GM12801 (cell line): ENCODE data around the gene MAN1B1.

ENCODE experiments used
- CTCF ChIP-seq: IDR thresholded peaks from one replicate; pipeline ENCODE4 v1.5.1; 2011; ENCODE audit warnings: control low read depth; ENCODE audit not compliant: insufficient read length; ENCODE audit errors: extremely low read depth

The MAN1B1 gene

DNA sequence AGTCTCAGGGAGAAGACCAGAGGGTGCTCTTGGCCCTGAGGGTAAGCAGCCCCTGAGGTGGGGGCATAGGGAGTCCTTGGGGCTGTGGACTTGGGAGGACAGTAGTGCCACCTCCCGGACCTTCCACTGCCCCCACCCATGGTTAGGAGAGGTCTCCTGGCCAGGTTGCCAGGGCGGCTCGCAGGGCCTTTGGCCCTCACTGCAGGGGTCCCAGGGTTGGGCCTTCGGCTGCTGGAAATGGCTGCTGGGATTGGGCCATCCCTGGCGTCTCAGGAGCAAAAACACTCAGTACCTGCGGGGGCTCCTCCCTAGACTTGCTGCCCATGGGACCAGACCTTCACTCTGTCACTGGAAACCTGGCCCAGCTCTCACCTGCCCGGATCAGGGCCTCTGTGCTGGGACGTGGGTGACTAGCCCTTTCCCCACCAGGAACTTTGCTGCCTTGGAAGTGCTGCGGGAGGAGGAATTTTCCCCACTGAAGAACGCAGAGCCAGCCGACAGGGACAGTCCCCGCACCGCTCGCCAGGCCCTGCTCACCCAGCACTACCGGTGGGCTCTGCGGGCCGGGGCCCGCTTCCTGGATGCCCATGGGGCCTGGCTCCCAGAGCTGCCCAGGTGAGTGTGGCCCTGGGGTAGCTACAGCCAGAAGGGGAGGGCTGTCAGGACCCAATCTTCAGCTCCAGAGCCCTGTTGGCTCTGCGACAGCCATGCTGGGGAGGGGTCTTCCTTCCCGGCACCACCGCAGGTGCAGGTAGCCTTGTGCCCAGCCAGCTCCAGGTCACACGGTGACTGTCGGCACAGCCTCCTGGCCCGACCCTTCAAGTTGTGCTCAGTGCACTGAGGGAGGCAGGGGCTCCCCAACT is 6.3 kb upstream of the MAN1B1 start:
- no peak for TF ChIP-seq CTCF

DNA sequence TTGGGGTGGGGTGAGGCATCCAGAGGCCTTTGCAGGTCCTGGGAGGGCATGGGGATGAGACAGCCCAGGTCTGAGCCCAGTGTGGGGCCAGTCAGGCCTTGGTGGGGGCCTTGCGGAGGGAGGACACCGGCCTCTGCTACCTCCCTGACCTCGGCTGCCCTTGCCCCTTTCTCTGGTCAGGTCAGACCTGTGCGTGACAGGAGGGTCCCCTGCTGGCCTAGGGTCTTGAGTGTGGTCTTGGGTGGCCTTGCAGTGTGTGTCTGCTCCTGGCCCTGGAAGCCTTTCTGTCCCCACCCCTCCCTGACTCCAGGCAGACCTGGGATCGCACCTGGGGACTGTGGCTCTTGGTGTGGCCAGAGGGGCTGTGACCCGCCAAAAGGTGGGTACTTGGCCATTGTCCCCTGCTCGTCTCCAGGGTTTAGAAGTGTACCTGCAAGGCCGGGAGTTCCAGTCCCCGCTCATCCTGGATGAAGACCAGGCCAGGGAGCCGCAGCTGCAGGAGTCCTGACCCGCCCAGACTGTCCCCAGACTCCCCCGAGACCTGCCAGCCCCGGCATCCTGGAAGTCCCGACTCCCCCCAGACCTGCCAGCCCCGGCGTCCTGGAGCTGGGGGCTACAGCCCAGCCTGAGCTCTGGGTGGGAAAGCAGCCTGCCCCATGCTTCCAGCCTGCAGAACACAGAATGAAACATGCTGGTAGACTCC is 4.4 kb upstream of the MAN1B1 start:
- TF ChIP-seq CTCF = no peak

- no peak for TF ChIP-seq CTCF
These were observed 3.9 kb upstream of the MAN1B1 start for GRCh38 chr9:137082925-137083290.

DNA sequence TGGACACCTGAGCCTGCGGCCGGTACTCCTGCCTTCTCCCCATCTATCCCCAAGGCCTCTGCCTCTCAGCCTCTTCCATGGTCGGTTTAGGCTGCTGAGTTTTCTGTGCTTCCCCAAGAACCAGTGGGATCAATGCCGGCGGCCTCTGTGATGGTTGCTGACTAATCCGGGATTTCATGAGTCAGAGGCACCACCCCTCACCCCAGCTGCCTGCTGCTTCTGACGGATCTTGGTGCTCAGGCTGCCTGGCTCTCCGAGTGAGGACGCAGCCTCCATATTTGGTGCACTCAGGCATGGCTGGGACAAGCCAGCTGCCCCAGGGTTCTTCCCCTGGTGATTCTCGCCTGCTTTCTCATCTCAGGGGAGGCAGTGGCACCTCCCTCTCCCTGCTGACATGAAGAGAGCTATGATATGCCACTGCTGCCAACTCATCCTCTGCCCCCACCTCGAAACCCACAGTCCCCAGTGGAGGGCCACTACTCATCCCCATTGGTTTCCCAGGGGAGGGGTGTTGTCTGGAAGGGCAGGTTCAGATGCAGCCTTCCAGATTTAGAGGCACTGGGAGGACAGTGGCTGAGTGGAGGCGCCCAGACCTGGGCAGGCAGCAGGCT is 3.3 kb upstream of the MAN1B1 start:
- TF ChIP-seq CTCF = no peak

- TF ChIP-seq CTCF = no peak
These were observed 2.3 kb upstream of the MAN1B1 start for GRCh38 chr9:137084526-137084925.

DNA sequence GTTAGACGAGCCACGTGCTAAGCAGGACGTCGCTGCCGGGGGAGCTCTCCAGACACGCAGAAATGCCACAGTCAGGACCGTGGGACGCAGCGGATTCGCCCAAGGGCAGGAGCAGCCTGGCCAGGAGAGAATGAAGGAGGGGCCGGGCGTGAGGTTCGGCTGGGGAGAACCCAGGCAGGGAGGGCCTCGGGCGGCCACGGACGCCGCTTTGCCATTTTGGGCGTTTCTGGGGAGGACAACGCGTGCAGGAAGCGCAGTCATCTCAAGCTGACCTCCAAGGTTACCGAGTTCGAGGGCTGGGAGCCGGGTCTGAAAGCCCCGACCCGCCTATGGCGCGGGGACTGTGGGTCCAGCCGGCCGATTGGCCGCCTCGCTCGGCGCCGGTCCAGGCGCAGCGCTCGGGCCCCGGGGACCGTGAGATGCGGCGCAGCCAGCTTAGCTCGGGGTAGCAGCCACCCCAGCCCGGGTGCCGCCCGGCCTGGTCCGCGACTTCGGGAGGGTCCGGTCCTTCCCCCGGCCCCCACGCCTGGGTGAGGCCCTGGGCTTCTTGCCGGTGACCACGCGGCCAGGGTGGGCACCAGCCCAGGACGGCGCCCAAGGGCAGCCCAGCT is 760 bp upstream of the MAN1B1 start:
- no peak for TF ChIP-seq CTCF

DNA sequence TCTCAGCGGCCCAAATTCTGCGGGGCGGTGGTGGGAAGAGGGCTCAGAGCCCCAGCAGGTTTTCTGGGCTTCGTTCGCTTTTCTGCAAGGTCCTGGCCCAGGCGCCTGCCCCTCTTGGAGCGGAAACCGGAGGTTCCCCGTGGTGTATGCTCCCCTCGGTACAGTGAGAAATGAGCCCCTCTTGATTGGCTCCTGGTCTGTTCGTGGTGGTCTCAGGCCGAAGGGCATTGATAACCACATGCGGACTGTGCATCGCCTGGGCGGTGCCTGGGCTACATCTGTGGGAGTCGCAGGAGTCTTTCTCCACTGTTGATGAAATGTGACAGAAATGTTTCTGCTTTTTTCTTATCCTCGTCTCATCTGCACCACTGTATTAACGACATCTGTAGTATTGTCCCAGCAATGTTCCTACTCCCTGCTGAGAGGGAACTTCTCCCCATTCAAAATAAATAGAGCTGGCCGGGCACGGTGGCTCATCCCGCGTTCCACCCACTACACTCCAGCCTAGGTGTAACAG is 682 bp downstream of the MAN1B1 start:
- TF ChIP-seq CTCF = no peak
